Measurements from ENCODE around the gene CCNL1. TPM values are rescaled to one million over a fixed set of nuclear protein-coding genes. Genes with fewer than 3 reads are reported as not detected.

Gene CCNL1
- total and polyA plus RNA-seq, 2 of the 8 experiments (the other 6 are each of a cell fraction or from before 2014, with no cell fraction given): 64.5 to 68.6 TPM

Small RNA genes within 50 kb of the gene (small RNA-seq; reads per million reads assigned to genes)
- gene RF00019 (ENCODE audit: insufficient read depth): not detected
- not detected for gene RNA5SP146 (ENCODE audit: insufficient read depth)
